Left ventricle myocardium inferior (tissue), 1 donor: ENCODE data around the gene CHD6. TPM values are rescaled to one million over a fixed set of nuclear protein-coding genes. Genes with fewer than 3 reads are reported as not detected.

Experiments used
- DNase-seq: peaks from one replicate; pipeline ENCODE4 v3.0.0-alpha.2; 2020
- H3K27ac ChIP-seq: fragments of 200-600 bp; replicated peaks from 2 replicates; pipeline ENCODE4 v1.8.0; 2021
- H3K27me3 ChIP-seq: fragments of 200-600 bp; 2 replicates; pipeline ENCODE4 v1.8.0; 2021; ENCODE audit warnings: low read depth
- H3K36me3 ChIP-seq: fragments of 200-600 bp; 2 replicates; pipeline ENCODE4 v1.8.0; 2021
- H3K4me1 ChIP-seq: fragments of 200-600 bp; 2 replicates; pipeline ENCODE4 v1.8.0; 2021
- H3K4me3 ChIP-seq: fragments of 200-600 bp; 2 replicates; pipeline ENCODE4 v1.8.0; 2021; ENCODE audit warnings: mild to moderate bottlenecking, moderate library complexity
- H3K9me3 ChIP-seq: fragments of 200-600 bp; replicated peaks from 2 replicates; pipeline ENCODE4 v1.8.0; 2021
- CTCF ChIP-seq: fragments of 200-600 bp; IDR thresholded peaks from 2 replicates; pipeline ENCODE4 v1.8.0; 2021; ENCODE audit warnings: antibody characterized with exemption, mild to moderate bottlenecking, borderline replicate concordance
- intact Hi-C: fragments of 100-400 bp; cut with micrococcal nuclease; formaldehyde crosslinking; loops from one replicate; pipeline ENCODE4 v1.11.0; 2022
- total RNA-seq: library from RNA; stranded (reverse); fragmentation: NEBNext Ultra II Directional; extraction: Animal tissue kit (Norgen Biotek cat#: 25700); gene quantifications from one replicate; pipeline ENCODE4 v1.2.1, GENCODE V29; 2021
- donor health status: DM: no; HTN: yes; CAD: no; lungs with severe emphysema.

CHD6 gene
- total RNA-seq, 1 donor from 2014 or later, result 38.9 TPM

GRCh38 chr20:41510847-41511450 lies 107.2 kb downstream of the CHD6 start:
- Histone ChIP-seq H3K27me3 (no peaks in the 10 kb centered on the region), H3K27ac (peak overlapping the region; percentile 73), H3K4me1 (peaks cover 78% of the 10 kb centered on the region), H3K4me3 (no peak overlapping the region), H3K9me3 (no peaks in the 10 kb centered on the region), H3K36me3 (peaks cover 7% of the 10 kb centered on the region)
- no peak for TF ChIP-seq CTCF
- no peak for DNase-seq
- intact Hi-C loops, result loop anchor here (10.0 kb wide), 1 partner anchor 184 kb away; no protein-coding TSS in a partner anchor

GRCh38 chr20:41510224-41510623 lies 108.0 kb downstream of the CHD6 start:
- TF ChIP-seq CTCF, result no peak
- intact Hi-C loops, result loop anchor here (10.0 kb wide), 1 partner anchor 185 kb away; no protein-coding TSS in a partner anchor
- DNase-seq, result no peak

GRCh38 chr20:41509316-41510200 lies 108.6 kb downstream of the CHD6 start:
- Histone ChIP-seq H3K27me3 (no peaks in the 10 kb centered on the region), H3K4me3 (no peak overlapping the region), H3K27ac (peak overlapping the region; percentile 73), H3K36me3 (peaks cover 12% of the 10 kb centered on the region), H3K9me3 (peaks cover 7% of the 10 kb centered on the region), H3K4me1 (peaks cover 67% of the 10 kb centered on the region)
- intact Hi-C loops, result loop anchor here (10.0 kb wide), 1 partner anchor 185 kb away; no protein-coding TSS in a partner anchor
- DNase-seq, result peak; percentile 52
- TF ChIP-seq CTCF, result no peak

More at GRCh38 chr20:41510224-41510623, 108.0 kb downstream of the CHD6 start:
- Histone ChIP-seq H3K9me3 (peaks cover under 1% of the 10 kb centered on the region), H3K27me3 (no peaks in the 10 kb centered on the region), H3K36me3 (peaks cover 9% of the 10 kb centered on the region), H3K4me1 (peaks cover 74% of the 10 kb centered on the region), H3K4me3 (no peak overlapping the region), H3K27ac (peak overlapping the region; percentile 73)

- Histone ChIP-seq H3K27me3 (no peaks in the 10 kb centered on the region), H3K4me3 (no peak overlapping the region), H3K4me1 (peaks cover 55% of the 10 kb centered on the region), H3K36me3 (peaks cover 12% of the 10 kb centered on the region), H3K27ac (no peak overlapping the region), H3K9me3 (peaks cover 10% of the 10 kb centered on the region)
- TF ChIP-seq CTCF, result no peak
- DNase-seq, result no peak
- intact Hi-C loops, result no loop called here
These were observed 109.8 kb downstream of the CHD6 start for GRCh38 chr20:41508335-41508734.

GRCh38 chr20:41507851-41508250 lies 110.3 kb downstream of the CHD6 start:
- Histone ChIP-seq H3K36me3 (peaks cover 11% of the 10 kb centered on the region), H3K27ac (no peak overlapping the region), H3K4me3 (no peak overlapping the region), H3K4me1 (peaks cover 50% of the 10 kb centered on the region), H3K9me3 (peaks cover 10% of the 10 kb centered on the region), H3K27me3 (no peaks in the 10 kb centered on the region)
- intact Hi-C loops, result no loop called here
- DNase-seq, result no peak
- TF ChIP-seq CTCF, result no peak
